ENCODE measurements around the gene CFAP61. TPM values are rescaled to one million over a fixed set of nuclear protein-coding genes. Genes with fewer than 3 reads are reported as not detected.

Gene CFAP61
- total RNA-seq, 1 donor from 2014 or later = not detected

- Histone ChIP-seq H2AFZ (ENCODE audit: low read depth, low read length) (no peak overlapping the region), H3K27me3 (ENCODE audit: insufficient read depth, low read length) (no peaks in the 10 kb centered on the region), H3K79me2 (ENCODE audit: insufficient read depth, low read length) (no peaks in the 10 kb centered on the region), H3K9ac (ENCODE audit: low read length) (no peak overlapping the region), H3K4me3 (ENCODE audit: insufficient read depth, low read depth, low read length) (no peak overlapping the region), H3K4me1 (ENCODE audit: insufficient read depth, low read length) (no peaks in the 10 kb centered on the region), H4K20me1 (ENCODE audit: insufficient read depth, low read length) (no peaks in the 10 kb centered on the region), H3K36me3 (ENCODE audit: insufficient read depth, low read length) (no peaks in the 10 kb centered on the region), H3K27ac (ENCODE audit: low read depth, low read length) (no peak overlapping the region), H3K9me3 (ENCODE audit: insufficient read depth, low read depth, low read length) (no peaks in the 10 kb centered on the region), H3K4me2 (ENCODE audit: low read length) (no peak overlapping the region)
- no peaks in the 10 kb centered on the region for H3K9me3 Mint-ChIP-seq (ENCODE audit: unreplicated experiment)
- no peaks in the 10 kb centered on the region for H3K36me3 Mint-ChIP-seq (ENCODE audit: low read depth, unreplicated experiment)
- peaks cover 16% of the 10 kb centered on the region for H3K4me1 Mint-ChIP-seq (ENCODE audit: low read depth, unreplicated experiment)
- no peak for FAIRE-seq
- TF ChIP-seq, protein P1, sequence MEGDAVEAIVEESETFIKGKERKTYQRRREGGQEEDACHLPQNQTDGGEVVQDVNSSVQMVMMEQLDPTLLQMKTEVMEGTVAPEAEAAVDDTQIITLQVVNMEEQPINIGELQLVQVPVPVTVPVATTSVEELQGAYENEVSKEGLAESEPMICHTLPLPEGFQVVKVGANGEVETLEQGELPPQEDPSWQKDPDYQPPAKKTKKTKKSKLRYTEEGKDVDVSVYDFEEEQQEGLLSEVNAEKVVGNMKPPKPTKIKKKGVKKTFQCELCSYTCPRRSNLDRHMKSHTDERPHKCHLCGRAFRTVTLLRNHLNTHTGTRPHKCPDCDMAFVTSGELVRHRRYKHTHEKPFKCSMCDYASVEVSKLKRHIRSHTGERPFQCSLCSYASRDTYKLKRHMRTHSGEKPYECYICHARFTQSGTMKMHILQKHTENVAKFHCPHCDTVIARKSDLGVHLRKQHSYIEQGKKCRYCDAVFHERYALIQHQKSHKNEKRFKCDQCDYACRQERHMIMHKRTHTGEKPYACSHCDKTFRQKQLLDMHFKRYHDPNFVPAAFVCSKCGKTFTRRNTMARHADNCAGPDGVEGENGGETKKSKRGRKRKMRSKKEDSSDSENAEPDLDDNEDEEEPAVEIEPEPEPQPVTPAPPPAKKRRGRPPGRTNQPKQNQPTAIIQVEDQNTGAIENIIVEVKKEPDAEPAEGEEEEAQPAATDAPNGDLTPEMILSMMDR (IDR thresholded peaks at IDR 0.05; ENCODE audit: insufficient read depth, low read depth, low read length) = no peak
- no peak for TF ChIP-seq EZH2 (IDR thresholded peaks at IDR 0.05; ENCODE audit: insufficient read depth, low read length)
- no peaks in the 10 kb centered on the region for H3K27me3 Mint-ChIP-seq (ENCODE audit: low read depth, unreplicated experiment)
- DNase-seq (ENCODE audit: low read depth) = no peak
- no peak overlapping the region for H3K4me3 Mint-ChIP-seq (ENCODE audit: unreplicated experiment)
- no peak overlapping the region for H3K27ac Mint-ChIP-seq (ENCODE audit: unreplicated experiment)
Measured at GRCh38 chr20:20209684-20210083, 157.4 kb downstream of the CFAP61 start.

DNA sequence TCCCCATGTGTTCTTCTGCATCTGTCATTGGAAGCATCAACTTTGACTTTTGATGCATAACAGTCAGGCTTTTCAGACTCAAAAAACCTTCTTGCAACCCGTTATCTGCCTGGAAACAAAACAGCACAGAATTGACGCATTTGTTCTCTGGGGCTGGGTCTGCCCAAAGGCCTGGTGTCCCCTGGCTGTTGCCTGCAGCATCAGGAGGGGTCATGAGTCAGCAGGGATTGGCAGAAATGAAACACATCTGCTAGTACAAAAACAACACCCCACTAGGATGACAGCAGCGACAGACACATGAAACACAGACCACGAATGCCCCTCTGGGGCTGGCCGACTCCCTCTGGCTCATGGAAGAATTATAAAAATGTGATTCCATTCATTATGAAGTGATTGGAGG is 158.0 kb downstream of the CFAP61 start:
- Histone ChIP-seq H2AFZ (ENCODE audit: low read depth, low read length) (no peak overlapping the region), H4K20me1 (ENCODE audit: insufficient read depth, low read length) (no peaks in the 10 kb centered on the region)
- H3K36me3 Mint-ChIP-seq (ENCODE audit: low read depth, unreplicated experiment) = no peaks in the 10 kb centered on the region

GRCh38 chr20:20210943-20211273 is 158.6 kb downstream of the CFAP61 start:
- Histone ChIP-seq H3K4me1 (ENCODE audit: insufficient read depth, low read length) (no peaks in the 10 kb centered on the region), H3K4me2 (ENCODE audit: low read length) (no peak overlapping the region), H3K9me3 (ENCODE audit: insufficient read depth, low read depth, low read length) (no peaks in the 10 kb centered on the region), H3K27ac (ENCODE audit: low read depth, low read length) (no peak overlapping the region), H4K20me1 (ENCODE audit: insufficient read depth, low read length) (no peaks in the 10 kb centered on the region), H3K79me2 (ENCODE audit: insufficient read depth, low read length) (no peaks in the 10 kb centered on the region), H3K27me3 (ENCODE audit: insufficient read depth, low read length) (no peaks in the 10 kb centered on the region), H3K4me3 (ENCODE audit: insufficient read depth, low read depth, low read length) (no peak overlapping the region), H3K9ac (ENCODE audit: low read length) (no peak overlapping the region), H3K36me3 (ENCODE audit: insufficient read depth, low read length) (no peaks in the 10 kb centered on the region), H2AFZ (ENCODE audit: low read depth, low read length) (no peak overlapping the region)
- no peak for DNase-seq (ENCODE audit: low read depth)
- H3K4me3 Mint-ChIP-seq (ENCODE audit: unreplicated experiment) = no peak overlapping the region
- H3K27ac Mint-ChIP-seq (ENCODE audit: unreplicated experiment) = no peak overlapping the region
- no peak for FAIRE-seq
- no peaks in the 10 kb centered on the region for H3K9me3 Mint-ChIP-seq (ENCODE audit: unreplicated experiment)
- H3K27me3 Mint-ChIP-seq (ENCODE audit: low read depth, unreplicated experiment) = no peaks in the 10 kb centered on the region
- peaks cover 14% of the 10 kb centered on the region for H3K4me1 Mint-ChIP-seq (ENCODE audit: low read depth, unreplicated experiment)
- no peak for TF ChIP-seq EZH2 (IDR thresholded peaks at IDR 0.05; ENCODE audit: insufficient read depth, low read length)
- TF ChIP-seq, protein P1 (IDR thresholded peaks at IDR 0.05; ENCODE audit: insufficient read depth, low read depth, low read length) = no peak
- H3K36me3 Mint-ChIP-seq (ENCODE audit: low read depth, unreplicated experiment) = no peaks in the 10 kb centered on the region

More for the DNA sequence above, 158.0 kb downstream of the CFAP61 start:
- peaks cover 16% of the 10 kb centered on the region for H3K4me1 Mint-ChIP-seq (ENCODE audit: low read depth, unreplicated experiment)
- no peak overlapping the region for H3K27ac Mint-ChIP-seq (ENCODE audit: unreplicated experiment)
- no peak overlapping the region for H3K4me2 ChIP-seq (ENCODE audit: low read length)
- no peak for DNase-seq (ENCODE audit: low read depth)
- no peak overlapping the region for H3K4me3 ChIP-seq (ENCODE audit: insufficient read depth, low read depth, low read length)
- TF ChIP-seq, protein P1 (IDR thresholded peaks at IDR 0.05; ENCODE audit: insufficient read depth, low read depth, low read length) = no peak
- TF ChIP-seq EZH2 (IDR thresholded peaks at IDR 0.05; ENCODE audit: insufficient read depth, low read length) = no peak
- H3K4me1 ChIP-seq (ENCODE audit: insufficient read depth, low read length) = no peaks in the 10 kb centered on the region
- H3K4me3 Mint-ChIP-seq (ENCODE audit: unreplicated experiment) = peak overlapping the region; percentile 34
- H3K9me3 Mint-ChIP-seq (ENCODE audit: unreplicated experiment) = no peaks in the 10 kb centered on the region
- FAIRE-seq = no peak
- no peaks in the 10 kb centered on the region for H3K9me3 ChIP-seq (ENCODE audit: insufficient read depth, low read depth, low read length)
- no peaks in the 10 kb centered on the region for H3K27me3 Mint-ChIP-seq (ENCODE audit: low read depth, unreplicated experiment)
- H3K36me3 ChIP-seq (ENCODE audit: insufficient read depth, low read length) = no peaks in the 10 kb centered on the region
- H3K27me3 ChIP-seq (ENCODE audit: insufficient read depth, low read length) = no peaks in the 10 kb centered on the region
- no peak overlapping the region for H3K27ac ChIP-seq (ENCODE audit: low read depth, low read length)
- no peak overlapping the region for H3K9ac ChIP-seq (ENCODE audit: low read length)
- no peaks in the 10 kb centered on the region for H3K79me2 ChIP-seq (ENCODE audit: insufficient read depth, low read length)

Measured in astrocyte (in vitro differentiated cells and primary cell).